Right cardiac atrium (tissue), 5 donors: ENCODE data around the gene SLC6A3. TPM values are rescaled to one million over a fixed set of nuclear protein-coding genes. Genes with fewer than 3 reads are reported as not detected.

Source experiments
- ATAC-seq, 2 donors: fragments of 200-7000 bp; cut with Tn5 transposase; one replicate each; pipeline versions ENCODE4 v1.8.0 to v1.9.1; 2020; ENCODE audit warnings: moderate library complexity in 2 of 2, mild to moderate bottlenecking in 1 of 2
- DNase-seq, 3 donors: peaks; one replicate each; pipeline ENCODE4 v3.0.0-alpha.2; 2020
- H3K27ac ChIP-seq: one replicate; pipeline ENCODE4 v1.5.1; 2013; ENCODE audit warnings: mild to moderate bottlenecking, low read length, control low read depth, moderate library complexity
- H3K27me3 ChIP-seq: one replicate; pipeline ENCODE4 v1.6.1; 2013; ENCODE audit not compliant: control insufficient read depth, insufficient read depth
- H3K4me1 ChIP-seq: one replicate; pipeline ENCODE4 v1.6.1; 2013; ENCODE audit warnings: low read length; ENCODE audit not compliant: control insufficient read depth, insufficient read depth
- H3K4me3 ChIP-seq: one replicate; pipeline ENCODE4 v1.5.1; 2013; ENCODE audit warnings: low read length, control low read depth
- H3K9me3 ChIP-seq: one replicate; pipeline ENCODE4 v1.6.1; 2013; ENCODE audit warnings: low read length; ENCODE audit not compliant: control insufficient read depth
- WGBS: extraction: QIAGEN DNeasy Blood & Tissue Kit; methylation state at CpG from one replicate; pipeline ENCODE4 v1.1.7; 2013; 5-methylcytosine and 5-hydroxymethylcytosine counted together
- intact Hi-C, 4 donors: fragments of 100-400 bp; cut with DNase I; formaldehyde crosslinking; loops; one replicate each; pipeline versions ENCODE4 v1.11.0 to v1.14.0; 2022 to 2023
- polyA plus RNA-seq: library from polyadenylated mRNA; stranded (reverse); fragments of 200-250 nt; gene quantifications from one replicate; pipeline ENCODE4 v1.2.3, GENCODE V29; 2013
- total RNA-seq, 4 donors: library from RNA; stranded (reverse); fragmentation: NEBNext Ultra II Directional; extraction: Animal tissue kit (Norgen Biotek cat#: 25700); gene quantifications; one replicate each; pipeline ENCODE4 v1.2.1, GENCODE V29; 2021
- donor health status: healthy with polysubstance abuse.
- donor health status: DM: no; HTN: yes; CAD: no.
- donor health status: DM: no; HTN: no; CAD: no.
- donor health status: DM: no; HTN: yes; CAD: no; lungs with severe emphysema.
- donor health status: DM: yes; HTN: yes; CAD: no.

Gene SLC6A3
- total and polyA plus RNA-seq, 5 donors, result not detected

- intact Hi-C loops, result no loop called here
- Histone ChIP-seq H3K27me3 (no peaks in the 10 kb centered on the region), H3K27ac (no peak overlapping the region), H3K4me1 (no peaks in the 10 kb centered on the region), H3K9me3 (no peaks in the 10 kb centered on the region), H3K4me3 (no peak overlapping the region)
- DNase-seq (no peak), ATAC-seq (no peak)
Measured at GRCh38 chr5:1418921-1419280, 26.3 kb downstream of the SLC6A3 start.

GRCh38 chr5:1418238-1418920, 26.9 kb downstream of the SLC6A3 start:
- ATAC-seq, result no peak
- Histone ChIP-seq H3K4me1 (no peaks in the 10 kb centered on the region), H3K27me3 (no peaks in the 10 kb centered on the region), H3K4me3 (no peak overlapping the region), H3K9me3 (no peaks in the 10 kb centered on the region), H3K27ac (no peak overlapping the region)
- 78% methylated on average over 2 of the region's 2 CpGs for WGBS
- intact Hi-C loops, result no loop called here
- no peak for DNase-seq

- no peak overlapping the region for H3K27ac ChIP-seq
- H3K9me3 ChIP-seq, result no peaks in the 10 kb centered on the region
- intact Hi-C loops, result no loop called here
- ATAC-seq (no peak), DNase-seq (no peak)
- H3K4me1 ChIP-seq, result no peaks in the 10 kb centered on the region
- H3K27me3 ChIP-seq, result no peaks in the 10 kb centered on the region
- H3K4me3 ChIP-seq, result no peak overlapping the region
- WGBS, result 67% methylated on average over 6 of the region's 6 CpGs
Measured at GRCh38 chr5:1417586-1418225, 27.5 kb downstream of the SLC6A3 start.

- Histone ChIP-seq H3K27me3 (no peaks in the 10 kb centered on the region), H3K4me3 (no peak overlapping the region), H3K9me3 (no peaks in the 10 kb centered on the region), H3K4me1 (no peaks in the 10 kb centered on the region), H3K27ac (no peak overlapping the region)
- intact Hi-C loops, result no loop called here
- ATAC-seq (no peak), DNase-seq (no peak)
- WGBS, result 84% methylated on average over 12 of the region's 12 CpGs
Measured at GRCh38 chr5:1416856-1417469, 28.3 kb downstream of the SLC6A3 start.

- intact Hi-C loops, result no loop called here
- Histone ChIP-seq H3K27ac (no peak overlapping the region), H3K4me1 (no peaks in the 10 kb centered on the region), H3K9me3 (no peaks in the 10 kb centered on the region), H3K4me3 (no peak overlapping the region), H3K27me3 (no peaks in the 10 kb centered on the region)
- 76% methylated on average over 22 of the region's 22 CpGs for WGBS
- ATAC-seq (no peak), DNase-seq (no peak)
Measured at GRCh38 chr5:1415626-1416360, 29.4 kb downstream of the SLC6A3 start.

- intact Hi-C loops, result no loop called here
- ATAC-seq, result no peak
- DNase-seq, result no peak
- H3K4me3 ChIP-seq, result no peak overlapping the region
- H3K9me3 ChIP-seq, result no peaks in the 10 kb centered on the region
- no peak overlapping the region for H3K27ac ChIP-seq
- no peaks in the 10 kb centered on the region for H3K27me3 ChIP-seq
- 74% methylated on average over 13 of the region's 13 CpGs for WGBS
- no peaks in the 10 kb centered on the region for H3K4me1 ChIP-seq
Measured at GRCh38 chr5:1415059-1415425, 30.2 kb downstream of the SLC6A3 start.

- intact Hi-C loops, result no loop called here
- Histone ChIP-seq H3K27ac (no peak overlapping the region), H3K27me3 (no peaks in the 10 kb centered on the region), H3K4me1 (no peaks in the 10 kb centered on the region), H3K9me3 (no peaks in the 10 kb centered on the region), H3K4me3 (no peak overlapping the region)
- 63% methylated on average over 27 of the region's 27 CpGs for WGBS
- ATAC-seq (peak in 1 of 2 donors; percentile 70), DNase-seq (peak in 1 of 3 donors; percentile 50)
Measured at GRCh38 chr5:1414311-1415058, 30.8 kb downstream of the SLC6A3 start.

GRCh38 chr5:1413611-1414241, 31.5 kb downstream of the SLC6A3 start:
- DNase-seq (no peak), ATAC-seq (no peak)
- Histone ChIP-seq H3K9me3 (no peaks in the 10 kb centered on the region), H3K27me3 (no peaks in the 10 kb centered on the region), H3K4me1 (no peaks in the 10 kb centered on the region), H3K27ac (no peak overlapping the region), H3K4me3 (no peak overlapping the region)
- intact Hi-C loops, result no loop called here
- 73% methylated on average over 23 of the region's 23 CpGs for WGBS

- intact Hi-C loops, result no loop called here
- DNase-seq, result no peak
- no peak overlapping the region for H3K27ac ChIP-seq
- no peaks in the 10 kb centered on the region for H3K4me1 ChIP-seq
- H3K27me3 ChIP-seq, result no peaks in the 10 kb centered on the region
- 45% methylated on average over 13 of the region's 13 CpGs for WGBS
- no peak for ATAC-seq
- H3K4me3 ChIP-seq, result no peak overlapping the region
- no peaks in the 10 kb centered on the region for H3K9me3 ChIP-seq
Measured at GRCh38 chr5:1413211-1413610, 32.0 kb downstream of the SLC6A3 start.

GRCh38 chr5:1412621-1413020, 32.6 kb downstream of the SLC6A3 start:
- Histone ChIP-seq H3K27me3 (no peaks in the 10 kb centered on the region), H3K27ac (no peak overlapping the region), H3K4me3 (no peak overlapping the region), H3K4me1 (no peaks in the 10 kb centered on the region), H3K9me3 (no peaks in the 10 kb centered on the region)
- no peak for ATAC-seq
- WGBS, result 31% methylated on average over 10 of the region's 10 CpGs
- intact Hi-C loops, result no loop called here
- DNase-seq, result no peak
